CD4-positive, alpha-beta T cell treated with Interleukin-1 beta for 1 hour (primary cell): Measurements from ENCODE around the gene PPP1R7.

Source experiments
- DNase-seq, 2 donors: peaks; one replicate each; pipeline ENCODE4 v3.0.0-alpha.2; 2020 to 2022

The PPP1R7 gene

DNA sequence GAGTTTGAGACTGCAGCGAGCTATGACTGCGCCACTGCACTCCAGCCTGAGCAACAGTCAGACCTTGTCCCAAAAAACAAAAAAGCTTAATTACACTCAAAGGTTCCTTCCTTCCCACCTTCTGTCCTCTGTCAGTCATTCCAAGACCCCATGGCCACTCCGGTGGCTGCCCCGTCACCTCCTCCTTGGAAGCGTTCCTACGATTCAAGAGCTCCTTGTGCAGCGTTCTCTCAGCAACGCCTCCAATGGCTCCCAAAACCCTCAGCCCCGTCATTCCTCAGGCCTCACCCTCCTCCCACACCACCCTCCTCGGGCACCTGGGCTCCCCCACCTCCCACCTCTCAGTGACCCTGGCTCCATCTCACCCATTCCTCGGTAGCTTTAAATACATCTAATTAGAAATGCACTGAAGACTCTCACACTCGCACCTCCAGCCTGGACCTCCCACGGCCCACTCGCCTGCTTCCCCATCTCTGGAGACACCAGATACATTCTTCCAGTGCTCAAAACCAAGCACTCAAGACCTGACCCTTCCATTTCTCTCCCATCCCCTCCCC is 9.0 kb upstream of the PPP1R7 start:
- DNase-seq = no peak

GRCh38 chr2:241142063-241142462 is 8.2 kb upstream of the PPP1R7 start:
- no peak for DNase-seq

DNA sequence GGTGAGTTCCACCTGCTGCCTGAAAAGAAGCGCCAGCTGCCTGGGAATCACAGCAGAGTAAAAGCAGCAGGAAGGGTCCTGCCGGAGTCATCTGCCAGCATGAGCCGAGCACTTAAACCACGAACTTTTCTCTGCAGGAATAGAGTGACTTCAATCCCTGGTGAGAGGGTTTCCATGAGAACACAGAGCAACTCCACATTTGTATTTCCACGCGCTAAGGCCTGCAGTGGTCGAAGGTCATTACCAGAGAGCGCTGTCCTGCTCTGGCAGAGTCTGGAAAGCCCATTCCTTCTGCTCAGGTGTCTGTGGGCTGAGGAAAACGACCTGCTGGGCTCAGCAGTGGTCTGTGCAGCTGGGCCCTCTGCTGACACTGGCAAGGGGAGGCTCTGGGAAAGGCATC is 7.7 kb upstream of the PPP1R7 start:
- no peak for DNase-seq

GRCh38 chr2:241146286-241146685 is 4.0 kb upstream of the PPP1R7 start:
- no peak for DNase-seq

- no peak for DNase-seq
Observed at GRCh38 chr2:241147336-241147735, 2.9 kb upstream of the PPP1R7 start.

DNA sequence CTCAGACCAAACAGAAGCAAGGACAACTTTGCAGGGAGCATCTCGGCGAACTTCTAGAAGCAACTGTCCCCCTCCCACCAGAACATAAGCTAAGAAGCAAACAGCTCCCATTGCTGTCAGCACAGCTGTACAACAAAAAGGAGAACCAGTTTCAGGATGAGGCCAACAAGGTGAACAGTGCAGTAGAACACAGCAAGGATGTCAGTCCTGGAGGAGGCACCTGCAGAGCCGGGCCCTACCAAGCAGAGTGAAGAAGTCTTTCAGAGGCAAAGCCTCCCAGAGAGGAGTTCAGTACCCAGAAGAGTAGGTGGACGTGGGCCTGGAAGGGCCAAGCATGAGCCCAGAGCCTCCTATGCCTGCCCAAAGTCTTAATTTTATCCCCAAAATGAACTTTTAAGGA is 2.0 kb upstream of the PPP1R7 start:
- no peak for DNase-seq

DNA sequence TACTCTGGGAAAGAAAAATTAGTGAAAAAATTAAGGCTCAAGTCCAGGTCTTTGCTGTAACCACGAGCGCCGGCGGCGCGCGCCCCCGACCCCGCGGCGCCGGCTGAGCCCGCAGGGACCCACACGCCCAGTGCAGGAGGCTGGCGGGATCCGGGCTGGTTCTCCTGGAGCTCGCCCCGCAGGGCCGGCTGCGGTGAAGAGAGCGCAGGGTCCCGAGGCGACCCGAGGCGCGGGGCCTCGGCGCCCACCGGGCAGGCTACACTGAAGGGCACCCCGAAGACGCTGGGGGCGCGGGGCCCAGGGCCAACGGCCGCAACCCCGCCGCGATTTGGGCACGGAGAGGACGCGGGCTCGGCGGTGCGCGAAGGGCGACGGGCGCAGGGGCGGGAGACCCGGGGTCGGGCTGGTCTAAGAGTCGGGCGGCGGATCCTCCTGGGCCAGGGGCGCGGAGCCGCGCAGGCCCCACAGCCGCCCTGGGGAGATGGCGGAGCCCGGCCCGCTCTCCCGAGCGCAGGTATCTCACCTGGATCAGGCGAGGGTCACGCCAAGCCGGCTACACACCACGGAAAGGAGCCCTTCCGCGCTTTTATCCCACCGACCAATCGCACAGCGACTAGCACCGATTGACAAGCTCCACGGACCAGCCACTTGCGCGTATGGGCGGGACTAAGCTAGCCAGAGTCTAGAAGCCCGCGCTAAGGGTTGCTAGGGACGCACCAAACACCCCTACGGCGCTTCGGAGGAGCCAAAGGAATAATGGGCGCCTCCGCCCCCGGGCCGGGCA is 1.2 kb upstream of the PPP1R7 start, which contains the start of gene PASK:
Gene PASK, minus strand, starts transcription at position 582 of the 784 bp plus-strand sequence. CDS start 6,440 bp downstream, outside the sequence.
- peak; percentile 94 for DNase-seq

DNA sequence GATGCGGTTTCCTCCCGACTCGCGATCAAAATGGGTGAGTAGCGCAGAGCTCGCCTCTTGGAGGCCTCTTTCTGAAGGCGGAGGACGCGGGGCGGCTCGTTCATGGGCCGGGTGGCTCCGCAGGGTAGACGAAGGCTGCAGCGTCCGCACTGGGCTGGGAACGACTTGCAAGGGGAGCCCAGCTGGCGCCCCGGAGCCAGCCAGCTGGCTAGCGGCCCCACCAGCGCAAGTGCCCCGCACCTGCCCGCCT is 667 bp upstream of the PPP1R7 start:
- DNase-seq = no peak

GRCh38 chr2:241150660-241151530 is 628 bp downstream of the PPP1R7 start:
- no peak for DNase-seq

- DNase-seq = no peak
Observed at GRCh38 chr2:241151934-241152660, 1.8 kb downstream of the PPP1R7 start.

GRCh38 chr2:241153616-241154015 is 3.3 kb downstream of the PPP1R7 start:
- no peak for DNase-seq

DNA sequence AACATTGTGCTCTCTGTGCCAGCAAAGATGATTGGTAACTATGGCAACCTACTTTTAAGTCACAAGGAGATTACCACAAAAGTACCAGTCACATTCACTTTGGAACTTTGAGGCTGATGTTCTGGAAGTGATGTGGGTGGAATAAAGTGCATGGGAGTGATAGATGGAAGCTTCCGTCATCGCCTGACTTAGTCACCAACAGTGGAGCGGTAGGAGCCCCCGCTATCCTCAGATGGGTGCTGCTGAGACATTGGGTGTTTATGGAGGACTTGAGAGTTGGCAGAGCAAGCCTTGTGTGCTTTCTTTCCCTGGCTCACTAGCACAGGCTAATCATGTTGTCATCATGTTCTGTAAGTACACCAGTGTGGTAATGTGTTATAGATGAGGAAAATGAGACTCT is 4.6 kb downstream of the PPP1R7 start:
- DNase-seq = no peak

GRCh38 chr2:241155936-241156335 is 5.7 kb downstream of the PPP1R7 start:
- DNase-seq = no peak

DNA sequence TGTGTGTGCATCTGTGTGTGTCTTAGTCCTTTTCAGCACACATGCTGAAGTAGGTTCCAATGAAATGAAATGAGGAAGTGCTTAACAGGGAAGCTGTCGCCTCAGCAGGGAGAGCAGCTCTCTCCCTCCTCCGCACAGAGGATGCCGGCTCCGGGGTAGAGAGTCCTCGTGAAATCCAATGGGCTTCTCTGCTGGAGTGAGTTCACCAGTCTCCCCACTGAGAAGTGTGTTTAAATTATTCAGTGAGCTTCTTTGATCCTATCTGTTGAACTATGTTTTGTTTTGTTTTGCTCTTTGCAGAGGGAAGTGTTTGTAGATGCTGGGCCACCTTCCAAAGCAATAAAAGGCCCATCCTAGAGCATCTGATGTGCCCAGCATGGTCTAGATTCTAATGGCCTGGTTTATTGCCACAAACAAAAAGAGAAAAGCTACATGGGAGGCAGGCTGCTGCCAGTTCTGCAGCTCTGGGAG is 6.7 kb downstream of the PPP1R7 start:
- no peak for DNase-seq

DNA sequence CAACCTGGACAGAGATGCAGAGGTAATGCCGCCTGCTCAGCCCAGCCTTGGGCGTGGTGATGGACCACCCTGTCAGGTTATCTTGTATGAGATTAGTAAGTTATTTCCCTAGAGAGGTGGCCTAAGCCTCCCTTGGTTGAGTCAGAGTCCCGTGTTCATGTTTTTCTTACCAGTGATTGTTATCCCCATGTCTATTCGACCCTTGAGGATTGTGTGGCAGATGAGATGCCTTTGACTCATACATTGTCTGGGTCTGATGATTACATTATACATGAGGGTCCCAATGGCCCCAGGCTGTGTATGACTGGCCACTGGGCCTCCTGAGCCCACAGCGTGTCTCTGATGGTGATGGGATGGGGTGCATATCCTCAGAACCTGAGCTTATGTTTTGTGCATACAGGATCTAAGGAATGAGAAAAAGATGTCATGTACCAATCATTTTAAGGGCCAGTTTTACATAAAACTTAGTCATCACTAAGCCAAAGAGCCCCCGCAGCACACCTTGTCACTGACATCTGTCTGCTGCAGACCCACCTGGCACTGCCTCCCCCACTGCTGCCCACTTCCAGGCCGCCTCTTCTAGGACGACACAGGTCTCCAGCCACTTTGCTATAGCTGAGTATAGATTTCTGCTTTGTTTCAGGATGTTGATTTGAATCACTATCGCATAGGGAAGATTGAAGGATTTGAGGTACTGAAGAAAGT is 7.7 kb downstream of the PPP1R7 start:
- no peak for DNase-seq

GRCh38 chr2:241158546-241158900 is 8.3 kb downstream of the PPP1R7 start:
- no peak for DNase-seq

- no peak for DNase-seq
Observed at GRCh38 chr2:241159116-241159515, 8.8 kb downstream of the PPP1R7 start.

- no peak for DNase-seq
Observed at GRCh38 chr2:241160318-241160717, 10.1 kb downstream of the PPP1R7 start.

DNA sequence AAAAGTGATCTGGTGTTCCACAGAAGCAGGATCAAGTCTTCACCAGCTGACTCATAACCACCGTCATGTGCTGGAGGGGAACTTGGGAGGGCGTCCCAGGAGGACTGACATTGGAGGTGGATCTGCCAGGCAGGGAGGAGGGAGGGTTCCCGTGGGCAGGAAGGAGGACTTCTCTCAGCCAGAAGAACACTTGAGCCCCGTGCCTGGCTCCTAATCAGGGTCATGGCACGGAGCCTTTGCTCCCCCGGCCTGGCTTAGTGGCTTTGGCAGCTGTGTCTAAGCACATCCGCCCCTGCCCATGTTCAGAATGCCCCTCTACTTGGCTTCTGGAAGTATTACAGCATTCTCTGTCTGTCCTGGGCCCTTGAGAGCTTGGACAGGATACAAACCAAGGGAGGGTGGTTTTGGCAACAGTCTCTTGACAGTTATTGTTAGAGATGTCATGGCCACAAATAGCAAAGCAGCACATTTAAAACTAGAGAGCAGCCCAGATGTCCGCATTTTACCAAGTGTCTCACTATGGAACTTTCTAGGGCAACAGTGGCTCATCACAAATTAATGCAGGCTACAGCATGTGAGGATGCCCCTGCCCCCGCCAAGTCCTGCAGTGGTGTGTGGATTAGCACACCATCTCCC is 11.5 kb downstream of the PPP1R7 start:
- no peak for DNase-seq

GRCh38 chr2:241163601-241164118 is 13.4 kb downstream of the PPP1R7 start:
- no peak for DNase-seq

DNA sequence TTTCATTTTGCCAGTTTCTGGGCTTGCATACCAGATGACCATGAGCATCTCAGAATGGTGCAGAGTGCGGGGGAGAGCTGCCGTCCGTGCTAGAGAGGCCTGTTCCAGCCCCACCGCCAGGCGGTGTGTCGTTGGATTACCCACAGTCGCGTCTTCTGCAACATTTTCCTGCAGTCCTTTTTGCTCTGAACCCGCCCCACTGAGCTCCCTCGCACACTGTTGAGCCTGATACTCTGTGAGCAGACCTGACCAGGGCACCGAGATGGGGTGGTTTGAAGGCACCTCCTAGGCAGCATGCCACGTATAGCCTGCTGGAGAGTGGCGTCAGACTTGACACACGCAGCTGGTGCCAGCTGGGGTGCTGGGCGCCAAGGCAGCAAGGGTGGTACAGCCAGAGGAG is 18.1 kb downstream of the PPP1R7 start:
- DNase-seq = no peak

DNA sequence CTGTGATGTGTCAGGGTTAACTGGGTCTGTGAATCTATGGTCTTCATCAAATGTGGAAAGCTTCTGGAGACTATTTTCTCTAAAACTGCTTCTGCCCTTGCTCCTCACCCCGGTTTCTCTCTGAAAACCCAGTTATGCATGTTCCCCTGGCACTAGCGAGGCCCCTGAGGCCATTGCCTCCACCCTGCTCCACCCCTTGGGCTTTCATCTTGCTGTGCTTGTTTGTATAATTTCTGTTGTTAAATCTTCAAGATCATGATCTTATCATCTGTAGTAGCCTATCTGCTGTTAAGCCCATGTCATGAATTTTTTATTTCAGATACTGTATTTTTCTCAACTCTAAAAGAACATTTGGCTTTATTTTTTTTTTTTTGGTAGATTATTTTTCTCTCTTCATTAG is 23.3 kb downstream of the PPP1R7 start:
- DNase-seq = no peak
